Choroid plexus epithelial cell (primary cell): ENCODE measurements around the gene SLC30A4.

Source experiments
- DNase-seq: peaks from one replicate; pipeline ENCODE4 v3.0.0-alpha.2; 2010; ENCODE audit warnings: low read depth
- H3K4me3 ChIP-seq: 2 replicates; pipeline ENCODE4 v1.5.1; 2011; ENCODE audit warnings: low read depth, mild to moderate bottlenecking, control low read depth, low read length, moderate library complexity
- TF ChIP-seq, protein P1 (sequence below): conservative IDR thresholded peaks from 2 replicates; pipeline ENCODE4 v1.5.1; 2011; ENCODE audit warnings: low read depth, mild to moderate bottlenecking, control low read depth, inconsistent platforms, low read length, moderate library complexity

The SLC30A4 gene

GRCh38 chr15:45481135-45481534 lies 41.4 kb downstream of the SLC30A4 start:
- TF ChIP-seq, protein P1, sequence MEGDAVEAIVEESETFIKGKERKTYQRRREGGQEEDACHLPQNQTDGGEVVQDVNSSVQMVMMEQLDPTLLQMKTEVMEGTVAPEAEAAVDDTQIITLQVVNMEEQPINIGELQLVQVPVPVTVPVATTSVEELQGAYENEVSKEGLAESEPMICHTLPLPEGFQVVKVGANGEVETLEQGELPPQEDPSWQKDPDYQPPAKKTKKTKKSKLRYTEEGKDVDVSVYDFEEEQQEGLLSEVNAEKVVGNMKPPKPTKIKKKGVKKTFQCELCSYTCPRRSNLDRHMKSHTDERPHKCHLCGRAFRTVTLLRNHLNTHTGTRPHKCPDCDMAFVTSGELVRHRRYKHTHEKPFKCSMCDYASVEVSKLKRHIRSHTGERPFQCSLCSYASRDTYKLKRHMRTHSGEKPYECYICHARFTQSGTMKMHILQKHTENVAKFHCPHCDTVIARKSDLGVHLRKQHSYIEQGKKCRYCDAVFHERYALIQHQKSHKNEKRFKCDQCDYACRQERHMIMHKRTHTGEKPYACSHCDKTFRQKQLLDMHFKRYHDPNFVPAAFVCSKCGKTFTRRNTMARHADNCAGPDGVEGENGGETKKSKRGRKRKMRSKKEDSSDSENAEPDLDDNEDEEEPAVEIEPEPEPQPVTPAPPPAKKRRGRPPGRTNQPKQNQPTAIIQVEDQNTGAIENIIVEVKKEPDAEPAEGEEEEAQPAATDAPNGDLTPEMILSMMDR = no peak
- DNase-seq = no peak
- no peak overlapping the region for H3K4me3 ChIP-seq

DNA sequence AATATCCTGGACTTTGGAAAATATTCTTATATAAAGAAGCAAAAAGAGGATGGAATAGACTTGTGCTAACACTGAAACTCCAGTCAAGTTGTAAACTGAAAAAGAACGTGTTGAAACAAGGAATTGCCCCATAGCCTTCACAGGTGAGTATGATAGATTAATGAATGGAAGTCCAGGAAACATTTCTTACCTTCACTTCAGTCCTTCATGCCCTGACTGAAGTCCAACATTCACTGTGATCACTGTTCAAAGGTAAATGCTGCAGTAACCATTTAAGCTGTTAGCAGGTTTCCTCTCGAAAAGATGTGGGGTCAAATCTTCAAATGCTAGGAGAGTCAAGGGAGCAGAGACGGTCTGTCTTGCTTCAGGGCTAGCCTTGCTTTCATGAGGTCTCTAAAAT lies 46.1 kb downstream of the SLC30A4 start:
- H3K4me3 ChIP-seq = no peak overlapping the region
- no peak for DNase-seq
- TF ChIP-seq, protein P1 = no peak

DNA sequence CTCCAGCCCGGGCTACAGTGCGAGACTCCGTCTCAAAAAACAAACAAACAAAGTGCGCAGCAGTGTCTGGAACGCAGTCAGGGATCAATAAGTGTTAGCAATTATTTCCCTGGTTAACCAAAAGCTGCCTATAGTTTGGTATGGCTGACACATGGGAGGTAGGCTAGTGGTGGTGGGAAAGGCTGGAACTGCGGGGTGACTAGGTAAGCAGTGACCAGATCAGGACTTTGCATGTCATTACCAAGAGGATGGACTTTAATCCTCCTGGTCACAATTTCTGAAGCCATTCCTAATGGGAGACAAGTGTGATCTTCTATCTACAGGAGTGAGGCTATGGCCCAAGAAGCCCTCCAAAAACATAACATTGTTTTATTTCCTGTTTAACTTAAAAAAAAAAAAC lies 47.8 kb downstream of the SLC30A4 start:
- no peak for DNase-seq
- TF ChIP-seq, protein P1 = no peak
- H3K4me3 ChIP-seq = no peak overlapping the region

GRCh38 chr15:45473068-45473467 lies 49.5 kb downstream of the SLC30A4 start:
- no peak for DNase-seq
- no peak overlapping the region for H3K4me3 ChIP-seq
- TF ChIP-seq, protein P1 = no peak

DNA sequence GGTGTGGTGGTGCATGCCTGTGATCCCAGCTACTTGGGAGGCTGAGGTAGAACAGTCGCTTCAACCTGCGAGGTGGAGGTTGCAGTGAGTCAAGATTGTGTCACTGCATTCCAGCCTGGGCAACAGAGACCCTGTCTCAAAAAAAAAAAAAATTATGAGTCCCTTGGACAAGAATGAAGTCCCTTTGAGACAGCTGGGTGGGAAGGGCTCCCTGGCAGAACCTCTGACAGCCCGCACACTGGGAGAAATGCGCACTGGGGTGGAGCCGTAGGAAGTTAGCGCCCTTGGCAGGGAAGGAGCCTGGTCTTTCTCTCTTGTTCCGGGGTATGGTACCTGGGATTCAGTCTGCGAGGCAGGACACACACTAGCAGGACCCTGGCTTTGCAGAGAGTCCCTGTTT lies 51.4 kb downstream of the SLC30A4 start:
- DNase-seq = no peak
- no peak overlapping the region for H3K4me3 ChIP-seq
- TF ChIP-seq, protein P1 = no peak

DNA sequence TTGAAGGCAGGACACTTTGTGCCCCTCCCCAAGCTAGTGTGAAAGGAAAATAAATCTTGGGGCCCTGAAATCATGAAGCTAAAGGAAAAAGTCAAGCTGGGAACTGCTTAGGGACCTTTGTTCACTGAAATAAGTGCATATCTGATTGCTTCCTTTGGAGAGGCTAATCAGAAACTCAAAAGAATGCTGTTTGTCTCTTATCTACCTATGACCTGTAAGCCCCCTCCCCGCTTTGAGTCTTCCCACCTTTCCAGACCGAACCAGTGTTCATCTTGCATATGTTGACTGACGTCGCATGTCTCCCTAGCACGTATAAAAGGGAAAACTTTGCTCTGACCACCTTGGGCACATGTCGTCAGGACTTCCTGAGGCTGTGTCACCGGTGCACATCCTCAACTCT lies 53.1 kb downstream of the SLC30A4 start:
- H3K4me3 ChIP-seq = no peak overlapping the region
- TF ChIP-seq, protein P1 = no peak
- no peak for DNase-seq

- no peak overlapping the region for H3K4me3 ChIP-seq
- no peak for DNase-seq
- TF ChIP-seq, protein P1 = no peak
Measured at GRCh38 chr15:45469027-45469426, 53.5 kb downstream of the SLC30A4 start.
